Naive thymus-derived CD8-positive, alpha-beta T cell (primary cell): Measurements from ENCODE around the gene ERBB2. TPM values are rescaled to one million over a fixed set of nuclear protein-coding genes. Genes with fewer than 3 reads are reported as not detected.

Experiments used
- ATAC-seq, 2 donors: fragments of 150-1000 bp; cut with Tn5 transposase in 1 of 2; sonication (Bioruptor Pico), chemical (Tn5 transposase) in 1 of 2; 1 replicate in 1 of 2; 2 replicates in 1 of 2; pipeline ENCODE4 v1.10.0; 2021; ENCODE audit warnings: mild to moderate bottlenecking in 2 of 2, moderate library complexity in 2 of 2
- POLR2A ChIA-PET: fragments of 350-600 bp; sonication (Branson Sonifier 250); formaldehyde crosslinking; loops from one replicate; lab custom pipeline; 2021; ENCODE audit warnings: antibody characterized with exemption; lab: Charles Lee
- DNase-seq, 10 donors: peaks; one replicate each; pipeline versions ENCODE4 v3.0.0 to v3.0.0-alpha.2; 2020 to 2022
- H3K27ac Mint-ChIP-seq, 10 donors: one replicate each; pipeline ENCODE4 v1.8.0; 2020 to 2022; ENCODE audit warnings: mild to moderate bottlenecking in 10 of 10, mixed read lengths in 10 of 10, moderate library complexity in 4 of 10, inconsistent platforms in 1 of 10
- H3K27me3 Mint-ChIP-seq, 5 donors: one replicate each; pipeline ENCODE4 v1.8.0; 2021 to 2022; ENCODE audit warnings: mixed read lengths in 5 of 5
- H3K36me3 Mint-ChIP-seq, 3 donors: one replicate each; pipeline ENCODE4 v1.8.0; 2020 to 2022; ENCODE audit warnings: mixed read lengths in 3 of 3, mild to moderate bottlenecking in 2 of 3, inconsistent platforms in 1 of 3
- H3K4me1 Mint-ChIP-seq, 4 donors: one replicate each; pipeline ENCODE4 v1.8.0; 2021 to 2022; ENCODE audit warnings: mixed read lengths in 4 of 4
- H3K4me3 Mint-ChIP-seq, 10 donors: one replicate each; pipeline ENCODE4 v1.8.0; 2020 to 2022; ENCODE audit warnings: mild to moderate bottlenecking in 10 of 10, mixed read lengths in 10 of 10, moderate library complexity in 6 of 10, inconsistent platforms in 1 of 10
- H3K9me3 Mint-ChIP-seq, 9 donors: one replicate each; pipeline ENCODE4 v1.8.0; 2020 to 2022; ENCODE audit warnings: mixed read lengths in 9 of 9, mild to moderate bottlenecking in 3 of 9, inconsistent platforms in 1 of 9, moderate library complexity in 1 of 9
- polyA plus RNA-seq, 3 donors: library from polyadenylated mRNA; unstranded; fragments of 300-500 nt; fragmentation: Illumina TruSeq; gene quantifications; one replicate each; pipeline ENCODE4 v1.2.3, GENCODE V29; 2021
- total RNA-seq, 8 experiments: library from RNA in 2 of 8; stranded (reverse) in 2 of 8; gene quantifications; one replicate each; pipeline ENCODE4 v1.2.3 and lab custom pipeline; 2021 to 2026

Gene ERBB2
- total and polyA plus RNA-seq, 5 experiments from 2014 or later = 0.85 to 8.7 (median 2.4) TPM

- Mint-ChIP-seq H3K4me1 (peaks cover 23 to 65% (median 55%) of the 10 kb centered on the region in 4 donors), H3K27ac (peak overlapping the region; percentile 74 to 96 (median 94)), H3K4me3 (peak overlapping the region; percentile 68 to 86 (median 74)), H3K27me3 (no peaks in the 10 kb centered on the region), H3K9me3 (no peaks in the 10 kb centered on the region), H3K36me3 (peaks cover 0 to 33% (median 9%) of the 10 kb centered on the region in 3 donors)
- POLR2A ChIA-PET = interaction anchor here (1.0 to 1.9 kb wide), 7 partner anchors 8 to 403 kb away, joined by 3 to 10 read pairs (median 4); partner anchors contain the start of genes PGAP3, PNMT and THRA
- DNase-seq (no peak), ATAC-seq (no peak)
Measured at GRCh38 chr17:39660011-39660360, 39.9 kb upstream of the ERBB2 start.

GRCh38 chr17:39660397-39661385 lies 39.2 kb upstream of the ERBB2 start:
- H3K4me3 Mint-ChIP-seq = peak overlapping the region in 9 of 10 donors; percentile 30 to 81 (median 69)
- peaks cover 0 to 29% (median 9%) of the 10 kb centered on the region in 3 donors for H3K36me3 Mint-ChIP-seq
- H3K4me1 Mint-ChIP-seq = peaks cover 19 to 65% (median 54%) of the 10 kb centered on the region in 4 donors
- ATAC-seq = no peak
- H3K9me3 Mint-ChIP-seq = no peaks in the 10 kb centered on the region
- H3K27ac Mint-ChIP-seq = peak overlapping the region; percentile 74 to 96 (median 93)
- DNase-seq = no peak
- no peaks in the 10 kb centered on the region for H3K27me3 Mint-ChIP-seq
- POLR2A ChIA-PET = interaction anchor here (1.0 to 1.9 kb wide), 9 partner anchors 8 to 403 kb away, joined by 3 to 10 read pairs (median 4); partner anchors contain the start of genes PGAP3, PNMT and THRA

- Mint-ChIP-seq H3K36me3 (peaks cover 0 to 28% (median 9%) of the 10 kb centered on the region in 3 donors), H3K27ac (peak overlapping the region in 9 of 10 donors; percentile 13 to 88 (median 80)), H3K4me1 (peaks cover 21 to 62% (median 57%) of the 10 kb centered on the region in 4 donors)
Measured at GRCh38 chr17:39661744-39662541, 37.9 kb upstream of the ERBB2 start.

GRCh38 chr17:39662551-39663339 lies 37.1 kb upstream of the ERBB2 start:
- Mint-ChIP-seq H3K4me3 (no peak overlapping the region), H3K36me3 (peaks cover 0 to 28% (median 8%) of the 10 kb centered on the region in 3 donors), H3K27ac (peak overlapping the region in 1 of 10 donors; percentile 56), H3K4me1 (peaks cover 22 to 61% (median 57%) of the 10 kb centered on the region in 4 donors), H3K27me3 (peaks cover 0 to 5% (median 0%) of the 10 kb centered on the region in 5 donors), H3K9me3 (no peaks in the 10 kb centered on the region)
- DNase-seq (no peak), ATAC-seq (no peak)
- POLR2A ChIA-PET = interaction anchor here (1.4 kb wide), 2 partner anchors 14 to 24 kb away, joined by 3 to 5 read pairs; no protein-coding TSS in a partner anchor

More at GRCh38 chr17:39661744-39662541, 37.9 kb upstream of the ERBB2 start:
- Mint-ChIP-seq H3K27me3 (peaks cover 0 to 4% (median 0%) of the 10 kb centered on the region in 5 donors), H3K9me3 (no peaks in the 10 kb centered on the region), H3K4me3 (peak overlapping the region in 6 of 10 donors; percentile 10 to 75 (median 50))
- DNase-seq (no peak), ATAC-seq (no peak)
- POLR2A ChIA-PET = interaction anchor here (1.4 to 1.5 kb wide), 3 partner anchors 9 to 24 kb away, joined by 3 to 5 read pairs (median 4); no protein-coding TSS in a partner anchor

- Mint-ChIP-seq H3K4me1 (peaks cover 22 to 57% (median 52%) of the 10 kb centered on the region in 4 donors), H3K9me3 (no peaks in the 10 kb centered on the region), H3K4me3 (no peak overlapping the region), H3K27me3 (peaks cover 0 to 5% (median 0%) of the 10 kb centered on the region in 5 donors), H3K36me3 (peaks cover 0 to 28% (median 6%) of the 10 kb centered on the region in 3 donors), H3K27ac (peak overlapping the region in 1 of 10 donors; percentile 56)
- no peak for ATAC-seq
- DNase-seq = no peak
- POLR2A ChIA-PET = interaction anchor here (0.7 kb wide), 1 partner anchor 12 kb away, joined by 3 read pairs; no protein-coding TSS in a partner anchor
Measured at GRCh38 chr17:39663340-39663687, 36.5 kb upstream of the ERBB2 start.

GRCh38 chr17:39663688-39664580 lies 35.9 kb upstream of the ERBB2 start:
- Mint-ChIP-seq H3K36me3 (peaks cover 0 to 28% (median 6%) of the 10 kb centered on the region in 3 donors), H3K9me3 (no peaks in the 10 kb centered on the region), H3K27ac (peak overlapping the region in 7 of 10 donors; percentile 11 to 67 (median 56)), H3K4me3 (no peak overlapping the region), H3K4me1 (peaks cover 25 to 57% (median 51%) of the 10 kb centered on the region in 4 donors), H3K27me3 (peaks cover 0 to 10% (median 4%) of the 10 kb centered on the region in 5 donors)
- ATAC-seq = no peak
- DNase-seq = no peak
- POLR2A ChIA-PET = interaction anchor here (0.7 to 3.7 kb wide), 3 partner anchors 12 to 16 kb away, joined by 3 to 19 read pairs (median 13); no protein-coding TSS in a partner anchor

- POLR2A ChIA-PET = interaction anchor here (1.4 to 6.9 kb wide), 6 partner anchors 10 to 65 kb away, joined by 6 to 26 read pairs (median 16); partner anchors contain the start of genes MIEN1 and STARD3
- no peak for DNase-seq
- H3K27me3 Mint-ChIP-seq = peaks cover 0 to 11% (median 4%) of the 10 kb centered on the region in 5 donors
- peak within 1 kb of the TSS in 6 of 10 donors; percentile 22 to 62 (median 32) for H3K4me3 Mint-ChIP-seq
- peaks cover 21 to 49% (median 42%) of the 10 kb centered on the region in 4 donors for H3K4me1 Mint-ChIP-seq
- H3K9me3 Mint-ChIP-seq = no peaks in the 10 kb centered on the region
- no peak for ATAC-seq
- peak within 1 kb of the TSS in 8 of 10 donors; percentile 11 to 70 (median 62) for H3K27ac Mint-ChIP-seq
- peaks cover 0 to 25% (median 6%) of the 10 kb centered on the region in 3 donors for H3K36me3 Mint-ChIP-seq
Measured at GRCh38 chr17:39664581-39665561, 35.0 kb upstream of the ERBB2 start, which contains the start of gene TCAP. TCAP (plus strand) TSS chr17:39665349; CDS start chr17:39665360, 11 bp downstream.

GRCh38 chr17:39665642-39666224 lies 34.1 kb upstream of the ERBB2 start:
- POLR2A ChIA-PET = interaction anchor here (1.2 to 6.9 kb wide), 8 partner anchors 8 to 65 kb away, joined by 4 to 26 read pairs (median 16); partner anchors contain the start of genes MIEN1 and STARD3
- peak in 1 of 10 donors; percentile 16 for DNase-seq
- H3K36me3 Mint-ChIP-seq = peaks cover 0 to 18% (median 6%) of the 10 kb centered on the region in 3 donors
- peak overlapping the region in 3 of 10 donors; percentile 64 to 70 (median 67) for H3K27ac Mint-ChIP-seq
- ATAC-seq = peak; percentile 18 to 48
- H3K9me3 Mint-ChIP-seq = no peaks in the 10 kb centered on the region
- peaks cover 18 to 44% (median 36%) of the 10 kb centered on the region in 4 donors for H3K4me1 Mint-ChIP-seq
- peaks cover 0 to 14% (median 4%) of the 10 kb centered on the region in 5 donors for H3K27me3 Mint-ChIP-seq
- H3K4me3 Mint-ChIP-seq = peak overlapping the region in 5 of 10 donors; percentile 22 to 62 (median 32)

- POLR2A ChIA-PET = interaction anchor here (1.2 to 6.9 kb wide), 10 partner anchors 9 to 88 kb away, joined by 4 to 26 read pairs (median 10); partner anchors contain the start of genes MIEN1 and STARD3
- Mint-ChIP-seq H3K27me3 (peaks cover 0 to 14% (median 4%) of the 10 kb centered on the region in 5 donors), H3K4me3 (peak overlapping the region in 5 of 10 donors; percentile 14 to 33 (median 23)), H3K36me3 (peaks cover 0 to 13% (median 5%) of the 10 kb centered on the region in 3 donors), H3K4me1 (peaks cover 16 to 39% (median 31%) of the 10 kb centered on the region in 4 donors), H3K9me3 (no peaks in the 10 kb centered on the region), H3K27ac (peak overlapping the region in 1 of 10 donors; percentile 67)
- ATAC-seq (no peak), DNase-seq (no peak)
Measured at GRCh38 chr17:39666231-39666600, 33.6 kb upstream of the ERBB2 start.
